NB4 (cell line): Measurements from ENCODE around the gene IL10.

Experiments used
- CTCF ChIP-seq: IDR thresholded peaks from one replicate; pipeline ENCODE4 v1.5.1; 2012; ENCODE audit warnings: low read depth, low read length
- MYC ChIP-seq: IDR thresholded peaks from 2 replicates; pipeline ENCODE4 v1.6.1; 2011; ENCODE audit warnings: low read depth, low read length
- POLR2A ChIP-seq: IDR thresholded peaks from 2 replicates; pipeline ENCODE4 v1.6.1; 2011; ENCODE audit warnings: mild to moderate bottlenecking; ENCODE audit not compliant: insufficient read length; ENCODE audit errors: extremely low read depth
- TF ChIP-seq, protein P1 (sequence below): IDR thresholded peaks from 2 replicates; pipeline ENCODE4 v1.6.1; 2011; ENCODE audit warnings: low read depth, low read length

- no peak for TF ChIP-seq CTCF
- TF ChIP-seq, protein P1, sequence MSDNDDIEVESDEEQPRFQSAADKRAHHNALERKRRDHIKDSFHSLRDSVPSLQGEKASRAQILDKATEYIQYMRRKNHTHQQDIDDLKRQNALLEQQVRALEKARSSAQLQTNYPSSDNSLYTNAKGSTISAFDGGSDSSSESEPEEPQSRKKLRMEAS, result no peak
- TF ChIP-seq POLR2A, result no peak
- no peak for TF ChIP-seq MYC
Measured at GRCh38 chr1:206729050-206729449, 43.2 kb downstream of the IL10 start.
